K562 (cell line): Measurements from ENCODE around the gene SLC6A9. TPM values are rescaled to one million over a fixed set of nuclear protein-coding genes. Genes with fewer than 3 reads are reported as not detected.

Experiments
- DIDO1 ChIP-seq: fragments of 450-650 bp; IDR thresholded peaks from 2 replicates; pipeline ENCODE4 v1.6.1; 2016; ENCODE audit warnings: low read depth, missing biosample characterization, missing genetic modification characterization
- HDAC1 ChIP-seq, 2 experiments: fragments of 450-650 bp; IDR thresholded peaks; 2 replicates each; pipeline ENCODE4 v1.6.1; 2016 to 2017; ENCODE audit warnings: inconsistent platforms in 1 of 2, mild to moderate bottlenecking in 1 of 2, moderate library complexity in 1 of 2
- LEF1 ChIP-seq: fragments of 450-650 bp; IDR thresholded peaks from 2 replicates; pipeline ENCODE4 v1.6.1; 2016; ENCODE audit warnings: mild to moderate bottlenecking
- POLR3G ChIP-seq: IDR thresholded peaks from 2 replicates; pipeline ENCODE4 v1.6.1; 2011; ENCODE audit not compliant: insufficient read length, insufficient replicate concordance; ENCODE audit errors: extremely low read depth
- PTBP1 ChIP-seq: fragments of 200-400 bp; formaldehyde crosslinking; IDR thresholded peaks from 2 replicates; pipeline ENCODE4 v1.6.1; 2017; ENCODE audit warnings: low read depth, low read length
- SAP30 ChIP-seq: fragments of 200-600 bp; sonication (generic); IDR thresholded peaks from 2 replicates; pipeline ENCODE4 v1.6.1; 2012; ENCODE audit warnings: borderline replicate concordance, low read depth, mild to moderate bottlenecking, moderate library complexity, low read length, control low read depth, inconsistent platforms; ENCODE audit not compliant: insufficient read depth, poor library complexity, severe bottlenecking
- TCF3 ChIP-seq: sonication (generic); formaldehyde crosslinking; IDR thresholded peaks from 2 replicates; pipeline ENCODE4 v1.4.0; 2020; ENCODE audit warnings: mild to moderate bottlenecking, missing genetic modification reagents
- TEAD1 ChIP-seq, 2 experiments: fragments of 450-650 bp in 1 of 2; sonication (generic) in 1 of 2; formaldehyde crosslinking; IDR thresholded peaks; 2 replicates each; pipeline versions ENCODE4 v1.4.0 to v1.8.0; 2020 to 2022; ENCODE audit warnings: mild to moderate bottlenecking in 2 of 2, missing genetic modification reagents in 1 of 2
- XRCC4 ChIP-seq: IDR thresholded peaks from one replicate; pipeline ENCODE4 v1.6.1; 2011; ENCODE audit not compliant: insufficient read depth, insufficient read length; ENCODE audit errors: extremely low read depth
- ZNF584 ChIP-seq: fragments of 200-800 bp; sonication (Bioruptor generic); IDR thresholded peaks from 2 replicates; pipeline ENCODE4 v1.6.1; 2016; ENCODE audit warnings: low read depth, mild to moderate bottlenecking, missing genetic modification characterization, missing compliant biosample characterization
- polyA plus RNA-seq, 8 experiments: library from polyadenylated mRNA; depleted of rRNA in 4 of 8; stranded (reverse) in 5 of 8; unstranded in 3 of 8; fragments of >200 nt; fragmentation: Nextera tagmentation in 2 of 8; fragmentation: Illumina TruSeq in 1 of 8; extraction: Ambion mirVana in 2 of 8; extraction: Trizol in 1 of 8; gene quantifications; 2 replicates each; pipeline versions ENCODE4 v1.2.1 to v1.2.3, GENCODE V29; 2011 to 2014; ENCODE audit warnings: inconsistent platforms in 1 of 8, missing spikeins in 1 of 8
- total RNA-seq, 7 experiments: library from RNA; depleted of rRNA in 6 of 7; stranded (reverse); fragments of >200 nt in 6 of 7; fragmentation: Illumina TruSeq in 2 of 7; extraction: Trizol in 2 of 7; gene quantifications; 2 replicates each; pipeline versions ENCODE4 v1.2.1 to v1.2.3, GENCODE V29; 2011 to 2021; ENCODE audit warnings: low replicate concordance in 1 of 7
- TF ChIP-seq, protein P1 (sequence below): fragments of 250-450 bp; sonication (Bioruptor Pico); IDR thresholded peaks from 2 replicates; pipeline ENCODE4 v1.5.0; 2021; ENCODE audit warnings: mild to moderate bottlenecking, moderate library complexity
- TF ChIP-seq, protein P2 (sequence below), 2 experiments: fragments of 450-650 bp in 1 of 2; sonication (generic) in 1 of 2; formaldehyde crosslinking in 1 of 2; IDR thresholded peaks; 2 replicates each; pipeline versions ENCODE4 v1.7.1 to v1.9.0; 2016 to 2022; ENCODE audit warnings: inconsistent platforms in 1 of 2, mild to moderate bottlenecking in 1 of 2, missing genetic modification reagents in 1 of 2

The SLC6A9 gene
- total and polyA plus RNA-seq, 9 of the 15 experiments (the other 6 are each of a cell fraction or from before 2014, with no cell fraction given), result 0.17 to 18.7 (median 2.9) TPM

DNA sequence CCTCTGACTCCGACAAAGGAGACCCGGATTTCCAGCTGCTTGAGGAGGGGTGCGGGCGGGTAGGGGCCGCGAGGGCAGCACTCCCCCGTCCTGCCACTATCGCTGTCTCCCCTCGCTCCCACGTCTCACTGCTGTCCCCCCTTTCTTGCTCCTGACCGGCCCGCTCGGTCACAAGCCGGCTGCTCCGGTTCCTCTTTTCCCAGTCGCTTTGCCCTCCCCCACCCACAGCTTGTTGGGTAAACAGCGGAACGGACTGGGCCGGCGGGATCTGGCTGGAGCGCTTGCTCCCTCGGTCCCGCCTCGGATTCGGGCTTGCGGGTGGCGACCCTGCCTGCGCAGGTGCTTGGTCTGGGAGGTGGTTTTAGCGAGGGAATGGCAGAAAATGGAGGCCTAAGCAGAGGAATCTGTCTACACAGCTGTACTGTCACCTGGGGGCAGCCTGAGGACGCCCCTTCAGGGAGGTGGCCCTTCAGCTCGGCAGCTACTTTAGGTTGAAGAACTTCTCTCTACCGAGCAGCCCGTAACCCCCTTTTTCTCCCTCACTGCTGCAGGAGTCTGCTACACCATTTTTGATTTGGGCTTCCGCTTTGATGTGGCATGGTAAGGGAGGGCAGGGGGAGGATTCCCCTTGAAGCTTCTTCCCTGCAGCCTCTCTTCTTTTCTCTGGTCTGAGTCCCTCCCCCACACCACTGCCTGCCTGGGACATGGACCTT is 55.9 kb downstream of the SLC6A9 start (continued):
- TF ChIP-seq, protein P1, sequence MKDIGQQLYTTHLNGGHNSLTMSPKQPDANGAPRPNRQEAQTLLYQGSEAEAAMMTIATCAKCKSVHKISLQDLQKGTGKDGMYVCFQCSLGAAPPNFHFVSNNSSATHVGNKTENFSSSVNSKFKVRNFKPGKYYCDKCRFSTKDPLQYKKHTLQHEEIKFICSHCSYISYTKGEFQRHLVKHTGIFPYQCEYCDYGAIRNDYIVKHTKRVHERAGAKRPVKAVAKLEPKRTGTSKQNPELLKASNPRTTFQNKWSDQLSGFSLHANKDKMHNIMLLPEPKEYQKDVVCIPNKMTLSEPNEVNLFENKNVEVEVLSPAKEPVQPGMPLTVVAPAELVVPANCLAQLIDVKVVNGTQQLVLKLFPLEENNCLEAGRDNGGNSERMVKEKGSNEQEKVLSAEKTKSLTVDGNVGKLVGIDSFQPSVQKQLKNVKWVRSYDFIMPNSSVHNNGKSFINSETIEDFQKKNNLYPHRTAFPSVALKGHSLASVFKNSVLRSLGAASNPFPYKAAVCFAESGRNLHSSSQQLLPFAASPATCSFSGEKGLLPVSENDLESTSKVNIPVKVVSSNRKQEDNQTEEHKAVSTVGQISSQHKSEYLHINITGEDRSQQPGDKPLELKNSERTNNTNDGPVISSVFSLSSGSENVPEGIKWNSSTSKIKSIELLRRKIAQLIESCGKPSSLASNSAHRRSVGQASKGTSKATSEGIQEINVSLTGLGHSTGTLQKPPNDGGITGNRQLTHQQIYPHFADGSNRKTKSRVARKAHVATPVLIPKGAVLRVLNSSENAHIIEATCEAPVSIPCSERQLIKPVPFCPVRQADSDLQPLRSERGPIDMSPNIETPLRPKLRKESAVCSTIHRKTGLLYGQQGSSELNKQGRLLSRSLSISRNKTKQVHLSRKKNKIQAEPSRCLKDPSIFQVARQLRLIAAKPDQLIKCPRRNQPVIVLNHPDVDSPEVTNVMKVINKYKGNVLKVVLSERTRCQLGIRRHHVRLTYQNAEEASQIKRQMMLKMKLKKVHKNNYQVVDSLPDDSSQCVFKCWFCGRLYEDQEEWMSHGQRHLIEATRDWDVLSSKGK (CRISPR knock-in tag), result no peak
- TF ChIP-seq TEAD1 (CRISPR knock-in tag; IDR thresholded peaks at IDR 0.05) (peak in 1 of 2 experiments; percentile 6; a peak in 1 of 4 replicates), HDAC1 (IDR thresholded peaks at IDR 0.05) (no peak; a peak in 1 of 4 replicates), XRCC4 (no peak), DIDO1 (no peak), POLR3G (no peak), ZNF584 (CRISPR knock-in tag) (0 out of 2 replicates have a peak, but pooled peaks have one; percentile 14), LEF1 (peak; percentile 66), PTBP1 (no peak), TCF3 (CRISPR knock-in tag) (no peak), SAP30 (no peak)
- TF ChIP-seq, protein P2, sequence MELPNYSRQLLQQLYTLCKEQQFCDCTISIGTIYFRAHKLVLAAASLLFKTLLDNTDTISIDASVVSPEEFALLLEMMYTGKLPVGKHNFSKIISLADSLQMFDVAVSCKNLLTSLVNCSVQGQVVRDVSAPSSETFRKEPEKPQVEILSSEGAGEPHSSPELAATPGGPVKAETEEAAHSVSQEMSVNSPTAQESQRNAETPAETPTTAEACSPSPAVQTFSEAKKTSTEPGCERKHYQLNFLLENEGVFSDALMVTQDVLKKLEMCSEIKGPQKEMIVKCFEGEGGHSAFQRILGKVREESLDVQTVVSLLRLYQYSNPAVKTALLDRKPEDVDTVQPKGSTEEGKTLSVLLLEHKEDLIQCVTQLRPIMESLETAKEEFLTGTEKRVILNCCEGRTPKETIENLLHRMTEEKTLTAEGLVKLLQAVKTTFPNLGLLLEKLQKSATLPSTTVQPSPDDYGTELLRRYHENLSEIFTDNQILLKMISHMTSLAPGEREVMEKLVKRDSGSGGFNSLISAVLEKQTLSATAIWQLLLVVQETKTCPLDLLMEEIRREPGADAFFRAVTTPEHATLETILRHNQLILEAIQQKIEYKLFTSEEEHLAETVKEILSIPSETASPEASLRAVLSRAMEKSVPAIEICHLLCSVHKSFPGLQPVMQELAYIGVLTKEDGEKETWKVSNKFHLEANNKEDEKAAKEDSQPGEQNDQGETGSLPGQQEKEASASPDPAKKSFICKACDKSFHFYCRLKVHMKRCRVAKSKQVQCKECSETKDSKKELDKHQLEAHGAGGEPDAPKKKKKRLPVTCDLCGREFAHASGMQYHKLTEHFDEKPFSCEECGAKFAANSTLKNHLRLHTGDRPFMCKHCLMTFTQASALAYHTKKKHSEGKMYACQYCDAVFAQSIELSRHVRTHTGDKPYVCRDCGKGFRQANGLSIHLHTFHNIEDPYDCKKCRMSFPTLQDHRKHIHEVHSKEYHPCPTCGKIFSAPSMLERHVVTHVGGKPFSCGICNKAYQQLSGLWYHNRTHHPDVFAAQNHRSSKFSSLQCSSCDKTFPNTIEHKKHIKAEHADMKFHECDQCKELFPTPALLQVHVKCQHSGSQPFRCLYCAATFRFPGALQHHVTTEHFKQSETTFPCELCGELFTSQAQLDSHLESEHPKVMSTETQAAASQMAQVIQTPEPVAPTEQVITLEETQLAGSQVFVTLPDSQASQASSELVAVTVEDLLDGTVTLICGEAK (IDR thresholded peaks at IDR 0.05), result no peak
- TF ChIP-seq, protein P2 (CRISPR knock-in tag; IDR thresholded peaks at IDR 0.05), result 0 out of 2 replicates have a peak, but pooled peaks have one; percentile 19
